ENCODE measurements around the gene CHDH.

CHDH gene

DNA sequence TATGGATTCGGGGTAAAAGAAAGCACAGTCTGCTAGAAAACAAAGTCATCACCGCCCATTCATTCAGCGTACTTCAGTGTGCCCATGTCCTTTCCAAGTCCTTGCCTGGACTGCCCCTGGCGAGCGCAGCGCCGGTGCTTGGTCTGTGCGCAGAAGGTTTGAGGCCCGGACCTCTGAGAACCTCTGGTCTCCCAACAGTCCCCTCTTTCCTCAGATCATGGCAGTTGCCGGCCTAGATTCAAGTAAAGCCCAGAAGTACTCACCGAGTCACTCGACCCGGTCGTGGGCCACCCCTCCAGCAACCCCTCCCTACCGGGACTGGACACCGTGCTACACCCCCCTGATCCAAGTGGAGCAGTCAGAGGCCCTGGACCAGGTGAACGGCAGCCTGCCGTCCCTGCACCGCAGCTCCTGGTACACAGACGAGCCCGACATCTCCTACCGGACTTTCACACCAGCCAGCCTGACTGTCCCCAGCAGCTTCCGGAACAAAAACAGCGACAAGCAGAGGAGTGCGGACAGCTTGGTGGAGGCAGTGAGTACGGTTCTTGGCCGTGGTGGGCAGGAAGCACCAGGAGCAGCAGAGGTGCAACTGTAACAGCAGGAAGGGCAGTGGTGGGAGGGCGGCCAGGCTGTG, 36.3 kb downstream of the CHDH start:
- H3K4me3 ChIP-seq (ENCODE audit: insufficient read depth, low read length, poor library complexity, severe bottlenecking): no peak overlapping the region
- no peak overlapping the region for H3K9ac ChIP-seq (ENCODE audit: low read length)
- no peaks in the 10 kb centered on the region for H3K9me3 ChIP-seq (ENCODE audit: insufficient read depth, low read length)
- no peaks in the 10 kb centered on the region for H3K36me3 ChIP-seq (ENCODE audit: low read length)
- no peaks in the 10 kb centered on the region for H3K9me2 ChIP-seq (replicated peaks; ENCODE audit: insufficient read depth, low read length)
- H3F3A ChIP-seq (ENCODE audit: insufficient read depth): 0 out of 2 replicates have a peak, but pooled peaks cover 7% of the 10 kb centered on the region
- no peaks in the 10 kb centered on the region for H4K20me1 ChIP-seq (ENCODE audit: low read depth, low read length)
- H2AFZ ChIP-seq (ENCODE audit: low read depth, low read length, severe bottlenecking): no peak overlapping the region
- no peaks in the 10 kb centered on the region for H3K27me3 ChIP-seq (ENCODE audit: low read length)
- H3K79me2 ChIP-seq (ENCODE audit: insufficient read depth, low read length): no peaks in the 10 kb centered on the region
- TF ChIP-seq EZH2phosphoT487 (conservative IDR thresholded peaks at IDR 0.05; ENCODE audit: low read length): no peak
- TF ChIP-seq, protein P1, sequence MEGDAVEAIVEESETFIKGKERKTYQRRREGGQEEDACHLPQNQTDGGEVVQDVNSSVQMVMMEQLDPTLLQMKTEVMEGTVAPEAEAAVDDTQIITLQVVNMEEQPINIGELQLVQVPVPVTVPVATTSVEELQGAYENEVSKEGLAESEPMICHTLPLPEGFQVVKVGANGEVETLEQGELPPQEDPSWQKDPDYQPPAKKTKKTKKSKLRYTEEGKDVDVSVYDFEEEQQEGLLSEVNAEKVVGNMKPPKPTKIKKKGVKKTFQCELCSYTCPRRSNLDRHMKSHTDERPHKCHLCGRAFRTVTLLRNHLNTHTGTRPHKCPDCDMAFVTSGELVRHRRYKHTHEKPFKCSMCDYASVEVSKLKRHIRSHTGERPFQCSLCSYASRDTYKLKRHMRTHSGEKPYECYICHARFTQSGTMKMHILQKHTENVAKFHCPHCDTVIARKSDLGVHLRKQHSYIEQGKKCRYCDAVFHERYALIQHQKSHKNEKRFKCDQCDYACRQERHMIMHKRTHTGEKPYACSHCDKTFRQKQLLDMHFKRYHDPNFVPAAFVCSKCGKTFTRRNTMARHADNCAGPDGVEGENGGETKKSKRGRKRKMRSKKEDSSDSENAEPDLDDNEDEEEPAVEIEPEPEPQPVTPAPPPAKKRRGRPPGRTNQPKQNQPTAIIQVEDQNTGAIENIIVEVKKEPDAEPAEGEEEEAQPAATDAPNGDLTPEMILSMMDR (IDR thresholded peaks at IDR 0.05; ENCODE audit: insufficient read depth, low read length, poor library complexity, severe bottlenecking): no peak
- no peak overlapping the region for H3K27ac ChIP-seq (ENCODE audit: low read depth, low read length)
- no peak overlapping the region for H3K4me2 ChIP-seq (ENCODE audit: low read depth, low read length, poor library complexity, severe bottlenecking)

DNA sequence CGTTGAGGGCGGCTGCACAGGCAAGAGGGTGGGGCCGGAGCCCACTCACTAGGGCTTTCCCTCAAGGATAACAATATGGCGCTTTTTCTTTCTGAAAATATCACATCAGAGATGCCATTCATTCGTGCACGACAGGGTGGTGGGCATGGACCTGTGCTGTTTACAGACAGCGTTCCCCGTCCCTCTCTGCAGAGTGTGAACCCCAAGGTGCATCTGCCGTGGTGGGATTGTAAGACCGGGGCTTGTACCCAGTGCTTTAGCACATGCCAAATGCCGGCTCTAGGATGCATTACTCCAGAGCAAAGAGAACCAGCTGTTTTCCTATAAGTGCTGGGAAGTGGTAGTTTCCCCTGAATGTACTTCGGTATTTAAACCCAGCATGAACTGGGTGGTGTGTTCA, 37.0 kb downstream of the CHDH start:
- Histone ChIP-seq H2AFZ (ENCODE audit: low read depth, low read length, severe bottlenecking) (no peak overlapping the region), H3K9me3 (ENCODE audit: insufficient read depth, low read length) (no peaks in the 10 kb centered on the region), H3K4me3 (ENCODE audit: insufficient read depth, low read length, poor library complexity, severe bottlenecking) (no peak overlapping the region), H4K20me1 (ENCODE audit: low read depth, low read length) (no peaks in the 10 kb centered on the region), H3K9me2 (replicated peaks; ENCODE audit: insufficient read depth, low read length) (no peaks in the 10 kb centered on the region), H3F3A (ENCODE audit: insufficient read depth) (0 out of 2 replicates have a peak, but pooled peaks cover 7% of the 10 kb centered on the region), H3K4me2 (ENCODE audit: low read depth, low read length, poor library complexity, severe bottlenecking) (no peak overlapping the region), H3K27ac (ENCODE audit: low read depth, low read length) (no peak overlapping the region), H3K36me3 (ENCODE audit: low read length) (no peaks in the 10 kb centered on the region), H3K79me2 (ENCODE audit: insufficient read depth, low read length) (no peaks in the 10 kb centered on the region), H3K9ac (ENCODE audit: low read length) (no peak overlapping the region), H3K27me3 (ENCODE audit: low read length) (no peaks in the 10 kb centered on the region)
- no peak for TF ChIP-seq EZH2phosphoT487 (conservative IDR thresholded peaks at IDR 0.05; ENCODE audit: low read length)
- TF ChIP-seq, protein P1 (IDR thresholded peaks at IDR 0.05; ENCODE audit: insufficient read depth, low read length, poor library complexity, severe bottlenecking): no peak

DNA sequence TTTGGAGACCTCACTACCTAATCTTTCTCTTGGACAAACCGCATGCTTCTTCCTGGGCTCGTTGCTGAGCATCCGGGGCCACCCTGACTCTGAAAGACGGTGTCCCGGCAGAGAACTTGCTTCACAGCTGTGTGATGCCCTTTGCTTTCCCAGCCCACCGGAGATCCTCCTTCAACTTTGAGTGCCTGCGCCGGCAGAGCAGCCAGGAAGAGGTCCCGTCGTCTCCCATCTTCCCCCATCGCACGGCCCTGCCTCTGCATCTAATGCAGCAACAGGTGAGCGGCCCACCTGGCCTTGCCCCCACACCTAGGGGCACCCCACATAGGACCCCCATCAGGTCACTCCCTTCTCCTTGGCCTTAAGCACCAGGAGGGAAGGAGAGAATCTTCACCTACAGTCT, 37.7 kb downstream of the CHDH start:
- H3F3A ChIP-seq (ENCODE audit: insufficient read depth): 0 out of 2 replicates have a peak, but pooled peaks cover 7% of the 10 kb centered on the region
- H3K4me3 ChIP-seq (ENCODE audit: insufficient read depth, low read length, poor library complexity, severe bottlenecking): no peak overlapping the region
- TF ChIP-seq, protein P1 (IDR thresholded peaks at IDR 0.05; ENCODE audit: insufficient read depth, low read length, poor library complexity, severe bottlenecking): no peak
- no peak for TF ChIP-seq EZH2phosphoT487 (conservative IDR thresholded peaks at IDR 0.05; ENCODE audit: low read length)
- H3K9me2 ChIP-seq (replicated peaks; ENCODE audit: insufficient read depth, low read length): no peaks in the 10 kb centered on the region
- no peaks in the 10 kb centered on the region for H4K20me1 ChIP-seq (ENCODE audit: low read depth, low read length)
- no peak overlapping the region for H3K9ac ChIP-seq (ENCODE audit: low read length)
- no peaks in the 10 kb centered on the region for H3K27me3 ChIP-seq (ENCODE audit: low read length)
- H3K9me3 ChIP-seq (ENCODE audit: insufficient read depth, low read length): no peaks in the 10 kb centered on the region
- no peak overlapping the region for H3K27ac ChIP-seq (ENCODE audit: low read depth, low read length)
- H3K36me3 ChIP-seq (ENCODE audit: low read length): no peaks in the 10 kb centered on the region
- H3K4me2 ChIP-seq (ENCODE audit: low read depth, low read length, poor library complexity, severe bottlenecking): no peak overlapping the region
- no peaks in the 10 kb centered on the region for H3K79me2 ChIP-seq (ENCODE audit: insufficient read depth, low read length)
- no peak overlapping the region for H2AFZ ChIP-seq (ENCODE audit: low read depth, low read length, severe bottlenecking)
